Mesothelial cell of epicardium (in vitro differentiated cells): ENCODE data around the gene PLXNA2. TPM values are rescaled to one million over a fixed set of nuclear protein-coding genes. Genes with fewer than 3 reads are reported as not detected.

Source experiments
- DNase-seq, 2 experiments: peaks; one replicate each; pipeline ENCODE4 v3.0.0; 2021; ENCODE audit warnings: low spot score in 2 of 2; ENCODE audit not compliant: unreplicated experiment in 2 of 2
- H3K27ac Mint-ChIP-seq: 2 replicates; pipeline ENCODE4 v1.8.0; 2021; ENCODE audit warnings: mixed read lengths
- H3K27me3 Mint-ChIP-seq: 2 replicates; pipeline ENCODE4 v1.8.0; 2021; ENCODE audit warnings: low read depth, mixed read lengths
- H3K36me3 Mint-ChIP-seq: 2 replicates; pipeline ENCODE4 v1.8.0; 2021; ENCODE audit warnings: mixed read lengths
- H3K4me1 Mint-ChIP-seq: 2 replicates; pipeline ENCODE4 v1.8.0; 2021; ENCODE audit warnings: mixed read lengths
- H3K4me3 Mint-ChIP-seq: 2 replicates; pipeline ENCODE4 v1.8.0; 2021; ENCODE audit warnings: mild to moderate bottlenecking, moderate library complexity, mixed read lengths
- H3K9me3 Mint-ChIP-seq: 2 replicates; pipeline ENCODE4 v1.8.0; 2021; ENCODE audit warnings: mixed read lengths
- total RNA-seq: library from RNA; stranded (reverse); gene quantifications from 3 replicates; pipeline ENCODE4 v1.2.1, GENCODE V29; 2021
- TF ChIP-seq, protein P1 (sequence below): fragments of 200-600 bp; sonication (generic); IDR thresholded peaks from one replicate; pipeline ENCODE4 v1.5.0; 2021; ENCODE audit warnings: antibody characterized with exemption; ENCODE audit not compliant: unreplicated experiment

The PLXNA2 gene
- total RNA-seq, 1 donor from 2014 or later = 14.7 TPM

DNA sequence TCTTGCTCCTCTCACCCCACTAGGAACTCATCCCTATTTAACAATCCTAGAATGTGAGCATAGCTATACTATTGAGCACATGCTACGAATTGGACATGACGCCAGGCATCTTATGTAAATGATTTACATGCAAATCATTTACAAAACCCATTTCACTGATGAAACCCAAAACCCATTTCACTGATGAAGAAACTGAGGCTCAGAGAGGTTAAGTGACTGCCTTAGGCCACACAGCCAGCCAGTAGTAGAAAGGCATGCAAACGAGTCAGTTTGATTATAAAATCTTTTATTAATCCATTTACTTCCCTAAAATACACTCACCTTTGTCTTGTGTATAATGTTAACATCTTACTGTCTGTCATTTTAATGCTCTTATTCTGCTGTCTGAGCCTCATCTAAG is 87.9 kb downstream of the PLXNA2 start:
- DNase-seq = no peak
- H3K9me3 Mint-ChIP-seq = no peaks in the 10 kb centered on the region
- no peak overlapping the region for H3K4me3 Mint-ChIP-seq
- H3K27ac Mint-ChIP-seq = no peak overlapping the region
- TF ChIP-seq, protein P1, sequence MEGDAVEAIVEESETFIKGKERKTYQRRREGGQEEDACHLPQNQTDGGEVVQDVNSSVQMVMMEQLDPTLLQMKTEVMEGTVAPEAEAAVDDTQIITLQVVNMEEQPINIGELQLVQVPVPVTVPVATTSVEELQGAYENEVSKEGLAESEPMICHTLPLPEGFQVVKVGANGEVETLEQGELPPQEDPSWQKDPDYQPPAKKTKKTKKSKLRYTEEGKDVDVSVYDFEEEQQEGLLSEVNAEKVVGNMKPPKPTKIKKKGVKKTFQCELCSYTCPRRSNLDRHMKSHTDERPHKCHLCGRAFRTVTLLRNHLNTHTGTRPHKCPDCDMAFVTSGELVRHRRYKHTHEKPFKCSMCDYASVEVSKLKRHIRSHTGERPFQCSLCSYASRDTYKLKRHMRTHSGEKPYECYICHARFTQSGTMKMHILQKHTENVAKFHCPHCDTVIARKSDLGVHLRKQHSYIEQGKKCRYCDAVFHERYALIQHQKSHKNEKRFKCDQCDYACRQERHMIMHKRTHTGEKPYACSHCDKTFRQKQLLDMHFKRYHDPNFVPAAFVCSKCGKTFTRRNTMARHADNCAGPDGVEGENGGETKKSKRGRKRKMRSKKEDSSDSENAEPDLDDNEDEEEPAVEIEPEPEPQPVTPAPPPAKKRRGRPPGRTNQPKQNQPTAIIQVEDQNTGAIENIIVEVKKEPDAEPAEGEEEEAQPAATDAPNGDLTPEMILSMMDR = no peak
- peaks cover 59% of the 10 kb centered on the region for H3K4me1 Mint-ChIP-seq
- H3K36me3 Mint-ChIP-seq = no peaks in the 10 kb centered on the region
- H3K27me3 Mint-ChIP-seq = peaks cover 2% of the 10 kb centered on the region

DNA sequence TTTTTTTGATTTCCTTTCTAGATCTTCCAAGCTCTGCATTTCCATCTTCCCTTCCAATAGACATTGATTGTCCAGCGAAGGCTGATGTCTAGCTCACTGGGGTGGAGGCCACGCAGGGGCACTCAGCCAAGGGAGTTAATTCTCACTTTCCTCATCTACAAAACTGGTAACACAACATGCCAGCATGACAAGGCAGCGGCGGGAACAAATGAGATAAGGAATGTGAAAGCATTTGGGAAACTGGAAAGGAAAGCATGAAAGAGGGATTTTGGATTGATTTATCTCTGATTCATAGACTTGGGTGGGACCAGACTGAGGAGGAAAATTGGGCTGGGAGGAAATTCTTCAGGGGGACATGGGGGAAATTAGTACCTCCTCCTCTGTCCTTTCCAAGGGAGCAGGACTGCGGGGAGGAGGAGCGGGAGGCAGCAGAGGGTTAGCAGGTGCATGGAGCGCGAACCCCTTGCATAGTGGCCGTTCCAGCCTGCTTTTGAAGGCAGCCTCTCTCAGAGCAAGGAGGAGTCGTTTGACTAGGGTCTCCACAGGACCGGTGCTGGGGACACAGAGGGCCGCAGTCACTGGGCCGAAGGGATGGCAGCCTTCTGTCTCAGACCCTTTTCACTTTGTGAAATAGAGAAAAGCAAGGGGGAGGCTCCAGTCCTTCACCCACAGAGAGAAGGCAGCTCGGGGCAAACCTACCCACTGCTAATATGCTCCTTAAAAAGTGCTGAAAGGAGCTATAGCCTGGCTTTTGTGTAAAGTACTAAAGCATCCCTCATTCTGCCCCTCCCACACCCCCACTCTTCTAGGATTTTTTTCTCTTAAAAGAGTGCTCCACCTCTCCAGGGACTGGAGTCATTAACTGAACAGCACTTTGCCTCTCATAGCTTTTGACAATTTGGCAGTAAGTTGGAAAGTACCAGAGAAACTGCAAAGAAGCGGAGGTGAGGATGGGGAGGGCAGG is 89.2 kb downstream of the PLXNA2 start:
- Mint-ChIP-seq H3K36me3 (no peaks in the 10 kb centered on the region), H3K27me3 (peaks cover 2% of the 10 kb centered on the region), H3K9me3 (no peaks in the 10 kb centered on the region), H3K4me3 (no peak overlapping the region), H3K27ac (peak overlapping the region; percentile 64), H3K4me1 (peaks cover 45% of the 10 kb centered on the region)
- no peak for DNase-seq
- TF ChIP-seq, protein P1 = no peak

- DNase-seq = no peak
- Mint-ChIP-seq H3K4me1 (peaks cover 36% of the 10 kb centered on the region), H3K9me3 (no peaks in the 10 kb centered on the region), H3K4me3 (no peak overlapping the region), H3K36me3 (no peaks in the 10 kb centered on the region), H3K27me3 (peaks cover 2% of the 10 kb centered on the region), H3K27ac (no peak overlapping the region)
- TF ChIP-seq, protein P1 = no peak
Measured at GRCh38 chr1:208154040-208154439, 90.1 kb downstream of the PLXNA2 start.

DNA sequence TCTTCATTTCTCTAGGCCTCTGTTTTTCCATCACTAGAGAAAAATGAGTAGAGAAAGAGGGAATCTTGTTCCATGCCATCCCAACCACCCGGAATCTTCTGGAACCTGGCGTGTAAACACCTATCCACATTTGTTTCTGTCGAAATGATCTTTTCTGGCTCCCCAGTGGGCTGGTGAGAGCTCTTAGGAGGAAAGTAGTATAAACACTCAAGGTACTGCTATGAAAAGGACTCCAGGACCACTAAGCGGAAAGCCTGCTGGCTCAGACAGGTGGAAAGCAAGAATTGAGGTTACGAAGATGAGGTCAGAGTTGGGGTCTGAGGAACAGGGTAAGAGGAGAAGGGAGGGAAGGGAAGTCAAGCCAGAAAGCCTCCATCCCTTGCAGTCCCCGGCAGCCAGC is 90.8 kb downstream of the PLXNA2 start:
- Mint-ChIP-seq H3K9me3 (no peaks in the 10 kb centered on the region), H3K27me3 (peaks cover 2% of the 10 kb centered on the region), H3K4me1 (peaks cover 30% of the 10 kb centered on the region), H3K36me3 (no peaks in the 10 kb centered on the region), H3K4me3 (no peak overlapping the region), H3K27ac (no peak overlapping the region)
- TF ChIP-seq, protein P1 = no peak
- no peak for DNase-seq

GRCh38 chr1:208151728-208152598 is 92.2 kb downstream of the PLXNA2 start:
- Mint-ChIP-seq H3K27me3 (no peaks in the 10 kb centered on the region), H3K9me3 (no peaks in the 10 kb centered on the region), H3K4me3 (no peak overlapping the region), H3K36me3 (no peaks in the 10 kb centered on the region), H3K27ac (no peak overlapping the region), H3K4me1 (peaks cover 20% of the 10 kb centered on the region)
- TF ChIP-seq, protein P1 = no peak
- DNase-seq = no peak
